RWPE2 (cell line): ENCODE data around the gene TNRC6B.

Experiments used
- ATAC-seq: fragments of 200-7000 bp; cut with Tn5 transposase; 3 replicates; pipeline ENCODE4 v1.9.1; 2021; ENCODE audit warnings: low read depth
- DNase-seq: peaks from one replicate; pipeline ENCODE4 v3.0.0-alpha.2; 2020; ENCODE audit warnings: low spot score
- H3K27ac ChIP-seq: fragments of 450-650 bp; 2 replicates; pipeline ENCODE4 v1.5.1; 2017; ENCODE audit warnings: mild to moderate bottlenecking; ENCODE audit not compliant: poor library complexity, severe bottlenecking
- H3K27me3 ChIP-seq: fragments of 250-450 bp; sonication (Bioruptor Pico); 2 replicates; pipeline ENCODE4 v1.5.1; 2021; ENCODE audit warnings: mild to moderate bottlenecking, moderate library complexity; ENCODE audit not compliant: insufficient read depth, poor library complexity, severe bottlenecking
- H3K36me3 ChIP-seq: fragments of 250-450 bp; sonication (Bioruptor Pico); 2 replicates; pipeline ENCODE4 v1.5.1; 2020; ENCODE audit warnings: low read depth, mild to moderate bottlenecking, moderate library complexity
- H3K4me1 ChIP-seq: fragments of 250-450 bp; sonication (Bioruptor Pico); 2 replicates; pipeline ENCODE4 v1.5.1; 2021; ENCODE audit warnings: mild to moderate bottlenecking, moderate library complexity; ENCODE audit not compliant: insufficient read depth, poor library complexity, severe bottlenecking
- H3K4me3 ChIP-seq: fragments of 250-450 bp; sonication (Bioruptor Pico); 2 replicates; pipeline ENCODE4 v1.5.1; 2021; ENCODE audit warnings: mild to moderate bottlenecking, moderate library complexity; ENCODE audit not compliant: severe bottlenecking
- H3K9me3 ChIP-seq: fragments of 250-450 bp; sonication (Bioruptor Pico); 2 replicates; pipeline ENCODE4 v1.5.1; 2021; ENCODE audit warnings: mild to moderate bottlenecking, moderate library complexity; ENCODE audit not compliant: severe bottlenecking
- CTCF ChIP-seq: fragments of 450-650 bp; IDR thresholded peaks from one replicate; pipeline ENCODE4 v1.5.1; 2017; ENCODE audit warnings: mild to moderate bottlenecking, moderate library complexity; ENCODE audit not compliant: poor library complexity, severe bottlenecking

Gene TNRC6B

DNA sequence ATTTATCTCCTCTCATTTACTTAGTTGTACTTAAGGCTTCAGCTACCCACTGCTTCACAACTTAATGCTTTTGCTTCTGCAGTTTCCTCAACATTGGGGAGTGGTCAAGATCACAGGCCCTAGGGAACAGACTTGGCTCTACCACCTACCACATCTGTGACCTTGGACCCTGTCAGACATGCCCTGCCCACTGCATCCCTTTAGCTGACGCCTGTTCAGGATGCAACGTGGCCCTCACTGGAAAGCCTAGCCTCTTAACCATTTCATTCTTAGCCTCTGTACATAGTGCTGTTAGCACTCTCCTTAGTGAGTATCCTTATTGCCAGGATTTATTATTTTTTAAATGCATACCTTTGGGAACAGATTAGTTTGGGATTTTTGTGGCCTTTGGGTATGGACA, 34.4 kb downstream of the TNRC6B start:
- ATAC-seq = no peak
- no peaks in the 10 kb centered on the region for H3K9me3 ChIP-seq
- H3K27me3 ChIP-seq = no peaks in the 10 kb centered on the region
- H3K4me1 ChIP-seq = peaks cover 8% of the 10 kb centered on the region
- TF ChIP-seq CTCF = no peak
- no peak overlapping the region for H3K4me3 ChIP-seq
- no peak overlapping the region for H3K27ac ChIP-seq
- H3K36me3 ChIP-seq = no peaks in the 10 kb centered on the region; the same call in 1 of the 2 replicates
- DNase-seq = no peak

- no peak for DNase-seq
- no peak for ATAC-seq
- H3K9me3 ChIP-seq = no peaks in the 10 kb centered on the region
- H3K4me3 ChIP-seq = no peak overlapping the region
- H3K36me3 ChIP-seq = no peaks in the 10 kb centered on the region; the same call in 1 of the 2 replicates
- H3K27me3 ChIP-seq = no peaks in the 10 kb centered on the region
- H3K4me1 ChIP-seq = peaks cover 6% of the 10 kb centered on the region
- no peak for TF ChIP-seq CTCF
- H3K27ac ChIP-seq = no peak overlapping the region
These were observed 35.8 kb downstream of the TNRC6B start for GRCh38 chr22:40213478-40213877.

DNA sequence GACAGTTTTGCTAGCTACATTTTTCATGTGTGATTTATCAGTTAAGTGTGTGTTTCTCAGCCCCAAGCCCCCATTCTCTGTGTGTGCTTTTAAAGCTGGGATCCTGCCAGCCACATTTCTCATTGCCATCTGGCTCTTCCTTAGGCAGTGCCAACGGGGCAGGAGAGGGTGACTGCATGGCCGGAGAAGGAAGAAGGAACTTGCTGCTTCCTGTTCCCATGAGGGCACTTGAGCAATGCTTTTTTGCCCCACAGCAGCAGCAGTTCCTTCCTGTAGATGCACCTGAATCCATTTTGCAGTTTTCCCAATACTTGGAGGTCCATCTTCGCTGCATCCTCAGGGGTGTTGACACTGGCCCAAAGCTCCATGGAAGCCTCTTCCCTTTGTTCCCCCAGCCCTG, 37.5 kb downstream of the TNRC6B start:
- no peak overlapping the region for H3K4me3 ChIP-seq
- DNase-seq (no peak), ATAC-seq (no peak)
- H3K9me3 ChIP-seq = no peaks in the 10 kb centered on the region
- H3K36me3 ChIP-seq = no peaks in the 10 kb centered on the region
- H3K27me3 ChIP-seq = no peaks in the 10 kb centered on the region
- peaks cover 7% of the 10 kb centered on the region for H3K4me1 ChIP-seq
- no peak for TF ChIP-seq CTCF
- H3K27ac ChIP-seq = no peak overlapping the region

DNA sequence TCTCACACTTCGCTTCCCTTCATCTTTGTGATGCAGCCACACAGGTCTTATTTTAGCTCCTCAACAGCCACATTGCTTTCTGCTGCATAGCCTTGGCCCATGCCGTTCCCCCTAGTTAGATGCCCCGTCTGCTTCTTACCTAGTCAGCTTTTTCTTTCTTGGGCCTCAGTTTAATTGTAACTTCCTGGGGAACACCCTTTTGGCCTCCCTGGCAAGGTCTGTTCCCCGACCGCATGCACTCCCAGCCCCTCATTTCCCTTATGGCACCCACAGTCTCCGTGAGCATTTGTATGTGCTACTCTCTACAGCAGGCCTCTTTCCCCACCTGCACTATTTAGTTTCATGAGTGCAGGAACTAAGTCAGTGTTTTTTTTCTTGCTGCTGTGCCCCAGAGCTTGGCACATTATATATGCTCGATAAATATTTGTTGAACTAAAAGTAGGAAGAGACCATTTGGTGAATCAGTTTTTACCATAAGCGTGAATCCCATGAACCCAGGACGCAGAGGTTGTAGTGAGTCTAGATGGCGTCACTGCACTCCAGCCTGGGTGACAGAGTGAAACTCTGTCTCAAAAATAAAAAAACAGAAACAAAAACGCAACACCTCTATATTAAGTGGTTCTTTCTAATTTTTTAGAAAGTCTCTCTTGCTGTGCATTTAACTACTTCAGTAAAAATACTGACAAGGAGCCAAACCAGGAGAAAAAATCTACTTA, 38.5 kb downstream of the TNRC6B start:
- no peaks in the 10 kb centered on the region for H3K36me3 ChIP-seq
- H3K27ac ChIP-seq = no peak overlapping the region
- no peak for TF ChIP-seq CTCF
- H3K27me3 ChIP-seq = no peaks in the 10 kb centered on the region
- ATAC-seq = no peak
- no peak for DNase-seq
- H3K4me3 ChIP-seq = no peak overlapping the region
- no peaks in the 10 kb centered on the region for H3K9me3 ChIP-seq
- peaks cover 16% of the 10 kb centered on the region for H3K4me1 ChIP-seq

DNA sequence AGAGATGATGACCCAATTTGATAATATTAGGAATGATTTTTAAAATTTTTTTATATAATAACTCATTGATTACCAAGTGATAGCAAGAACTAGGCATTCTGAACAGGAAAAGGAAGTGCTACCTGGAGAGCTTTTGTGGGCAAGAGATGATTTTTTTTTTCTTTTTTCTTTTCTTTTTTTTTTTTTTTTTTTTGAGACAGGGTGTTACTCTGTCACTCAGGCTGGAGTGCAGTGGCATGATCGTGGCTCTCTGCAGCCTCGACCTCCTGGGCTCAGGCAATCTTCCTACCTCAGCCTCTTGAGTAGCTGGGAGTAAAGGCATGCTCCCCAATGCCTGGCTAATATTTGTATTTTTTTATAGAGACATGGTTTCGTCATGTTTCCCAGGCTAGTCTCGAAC, 40.4 kb downstream of the TNRC6B start:
- Histone ChIP-seq H3K27ac (no peak overlapping the region), H3K9me3 (no peaks in the 10 kb centered on the region), H3K36me3 (no peaks in the 10 kb centered on the region), H3K4me3 (no peak overlapping the region), H3K4me1 (peaks cover 18% of the 10 kb centered on the region), H3K27me3 (no peaks in the 10 kb centered on the region)
- no peak for DNase-seq
- ATAC-seq = no peak
- TF ChIP-seq CTCF = no peak
